Activated CD4-positive, alpha-beta T cell treated with anti-CD3 and anti-CD28 coated beads, Interleukin-2, amount 50 U/mL, for 16 hours (primary cell): ENCODE results near the gene AACS.
"Not testable (repeated sequence)": the region's sequence is repeated elsewhere in the genome, so short reads cannot be mapped to it uniquely, and the experiment has no call there.

ENCODE experiments used
- DNase-seq: peaks from one replicate; pipeline ENCODE4 v3.0.0-alpha.2; 2020

AACS gene

GRCh38 chr12:125092872-125093680 is 27.8 kb downstream of the AACS start:
- DNase-seq: no peak

- DNase-seq: no peak
Measured at GRCh38 chr12:125093681-125094330, 28.6 kb downstream of the AACS start.

- no peak for DNase-seq
Measured at GRCh38 chr12:125096894-125097293, 31.7 kb downstream of the AACS start.

- DNase-seq: no peak
Measured at GRCh38 chr12:125097427-125097826, 32.2 kb downstream of the AACS start.

GRCh38 chr12:125098676-125099408 is 33.6 kb downstream of the AACS start:
- DNase-seq: no peak

- no peak for DNase-seq
Measured at GRCh38 chr12:125099409-125099782, 34.2 kb downstream of the AACS start.

- no peak for DNase-seq
Measured at GRCh38 chr12:125100551-125101434, 35.6 kb downstream of the AACS start.

GRCh38 chr12:125104982-125105381 is 39.7 kb downstream of the AACS start:
- DNase-seq: no peak

- no peak for DNase-seq
Measured at GRCh38 chr12:125105600-125105999, 40.4 kb downstream of the AACS start.

GRCh38 chr12:125110641-125111360 is 45.6 kb downstream of the AACS start:
- DNase-seq: no peak

- no peak for DNase-seq
Measured at GRCh38 chr12:125111403-125111802, 46.2 kb downstream of the AACS start.

GRCh38 chr12:125112614-125113013 is 47.4 kb downstream of the AACS start:
- DNase-seq: not testable (repeated sequence)

- no peak for DNase-seq
Measured at GRCh38 chr12:125113263-125113662, 48.0 kb downstream of the AACS start.

- DNase-seq: no peak
Measured at GRCh38 chr12:125113789-125114188, 48.6 kb downstream of the AACS start.

GRCh38 chr12:125114365-125115141 is 49.3 kb downstream of the AACS start:
- DNase-seq: no peak

GRCh38 chr12:125120566-125120965 is 55.3 kb downstream of the AACS start:
- no peak for DNase-seq

GRCh38 chr12:125121106-125121505 is 55.9 kb downstream of the AACS start:
- DNase-seq: no peak

GRCh38 chr12:125122668-125123067 is 57.4 kb downstream of the AACS start:
- no peak for DNase-seq

GRCh38 chr12:125124320-125124966 is 59.2 kb downstream of the AACS start:
- DNase-seq: no peak

GRCh38 chr12:125125271-125125670 is 60.0 kb downstream of the AACS start:
- no peak for DNase-seq
